ENCODE results near the gene MAMSTR.
A peak's percentile ranks its signal among the peaks of the same experiment; 100 is the strongest.

Gene MAMSTR

GRCh38 chr19:48741129-48741999, 21.8 kb upstream of the MAMSTR start:
- Histone ChIP-seq H3K4me3 (ENCODE audit: low read depth, low read length) (peak overlapping the region; percentile 48), H3K9me3 (ENCODE audit: control insufficient read depth, insufficient read depth, low read length) (no peaks in the 10 kb centered on the region), H3K36me3 (ENCODE audit: control insufficient read depth, insufficient read depth, low read length) (no peaks in the 10 kb centered on the region), H3K4me1 (ENCODE audit: control insufficient read depth, insufficient read depth, low read length) (peaks cover 11% of the 10 kb centered on the region), H3K9ac (ENCODE audit: low read depth, low read length) (no peak overlapping the region), H3K27me3 (ENCODE audit: control insufficient read depth, insufficient read depth, low read length) (peaks cover 19% of the 10 kb centered on the region)

- peak within 1 kb of the TSS; percentile 48 for H3K4me3 ChIP-seq (ENCODE audit: low read depth, low read length)
- H3K4me1 ChIP-seq (ENCODE audit: control insufficient read depth, insufficient read depth, low read length) = peaks cover 8% of the 10 kb centered on the region
- H3K9me3 ChIP-seq (ENCODE audit: control insufficient read depth, insufficient read depth, low read length) = no peaks in the 10 kb centered on the region
- H3K36me3 ChIP-seq (ENCODE audit: control insufficient read depth, insufficient read depth, low read length) = no peaks in the 10 kb centered on the region
- peaks cover 19% of the 10 kb centered on the region for H3K27me3 ChIP-seq (ENCODE audit: control insufficient read depth, insufficient read depth, low read length)
- H3K9ac ChIP-seq (ENCODE audit: low read depth, low read length) = no peak within 1 kb of the TSS
Observed at GRCh38 chr19:48740164-48740972, 20.8 kb upstream of the MAMSTR start, which contains the start of gene RASIP1. Gene RASIP1, minus strand, starts transcription at chr19:48740610. Its CDS starts 328 bp downstream, at chr19:48740282.

GRCh38 chr19:48739404-48740163, 20.1 kb upstream of the MAMSTR start:
- Histone ChIP-seq H3K27me3 (ENCODE audit: control insufficient read depth, insufficient read depth, low read length) (peaks cover 19% of the 10 kb centered on the region), H3K36me3 (ENCODE audit: control insufficient read depth, insufficient read depth, low read length) (no peaks in the 10 kb centered on the region), H3K9ac (ENCODE audit: low read depth, low read length) (no peak overlapping the region), H3K4me3 (ENCODE audit: low read depth, low read length) (peak overlapping the region; percentile 48), H3K4me1 (ENCODE audit: control insufficient read depth, insufficient read depth, low read length) (peaks cover 7% of the 10 kb centered on the region), H3K9me3 (ENCODE audit: control insufficient read depth, insufficient read depth, low read length) (no peaks in the 10 kb centered on the region)

- H3K36me3 ChIP-seq (ENCODE audit: control insufficient read depth, insufficient read depth, low read length) = no peaks in the 10 kb centered on the region
- peak overlapping the region; percentile 45 for H3K4me3 ChIP-seq (ENCODE audit: low read depth, low read length)
- no peaks in the 10 kb centered on the region for H3K9me3 ChIP-seq (ENCODE audit: control insufficient read depth, insufficient read depth, low read length)
- peaks cover 19% of the 10 kb centered on the region for H3K27me3 ChIP-seq (ENCODE audit: control insufficient read depth, insufficient read depth, low read length)
- H3K9ac ChIP-seq (ENCODE audit: low read depth, low read length) = no peak overlapping the region
- H3K4me1 ChIP-seq (ENCODE audit: control insufficient read depth, insufficient read depth, low read length) = peaks cover 7% of the 10 kb centered on the region
Observed at GRCh38 chr19:48738557-48739403, 19.3 kb upstream of the MAMSTR start.

GRCh38 chr19:48737360-48737998, 18.0 kb upstream of the MAMSTR start:
- no peak overlapping the region for H3K9ac ChIP-seq (ENCODE audit: low read depth, low read length)
- no peaks in the 10 kb centered on the region for H3K9me3 ChIP-seq (ENCODE audit: control insufficient read depth, insufficient read depth, low read length)
- peaks cover 3% of the 10 kb centered on the region for H3K36me3 ChIP-seq (ENCODE audit: control insufficient read depth, insufficient read depth, low read length)
- H3K4me1 ChIP-seq (ENCODE audit: control insufficient read depth, insufficient read depth, low read length) = peaks cover 7% of the 10 kb centered on the region
- peak overlapping the region; percentile 12 for H3K4me3 ChIP-seq (ENCODE audit: low read depth, low read length)
- H3K27me3 ChIP-seq (ENCODE audit: control insufficient read depth, insufficient read depth, low read length) = peaks cover 19% of the 10 kb centered on the region

- Histone ChIP-seq H3K36me3 (ENCODE audit: control insufficient read depth, insufficient read depth, low read length) (peaks cover 3% of the 10 kb centered on the region), H3K4me1 (ENCODE audit: control insufficient read depth, insufficient read depth, low read length) (peaks cover 3% of the 10 kb centered on the region), H3K9ac (ENCODE audit: low read depth, low read length) (no peak overlapping the region), H3K27me3 (ENCODE audit: control insufficient read depth, insufficient read depth, low read length) (peaks cover 11% of the 10 kb centered on the region), H3K9me3 (ENCODE audit: control insufficient read depth, insufficient read depth, low read length) (no peaks in the 10 kb centered on the region), H3K4me3 (ENCODE audit: low read depth, low read length) (peak overlapping the region; percentile 45)
Observed at GRCh38 chr19:48735031-48735615, 15.6 kb upstream of the MAMSTR start.

- peaks cover 3% of the 10 kb centered on the region for H3K36me3 ChIP-seq (ENCODE audit: control insufficient read depth, insufficient read depth, low read length)
- no peak overlapping the region for H3K9ac ChIP-seq (ENCODE audit: low read depth, low read length)
- peaks cover 6% of the 10 kb centered on the region for H3K27me3 ChIP-seq (ENCODE audit: control insufficient read depth, insufficient read depth, low read length)
- no peak overlapping the region for H3K4me3 ChIP-seq (ENCODE audit: low read depth, low read length)
- H3K9me3 ChIP-seq (ENCODE audit: control insufficient read depth, insufficient read depth, low read length) = no peaks in the 10 kb centered on the region
- H3K4me1 ChIP-seq (ENCODE audit: control insufficient read depth, insufficient read depth, low read length) = peaks cover 3% of the 10 kb centered on the region
Observed at GRCh38 chr19:48734625-48735024, 15.1 kb upstream of the MAMSTR start.

GRCh38 chr19:48731452-48731851, 11.9 kb upstream of the MAMSTR start:
- no peaks in the 10 kb centered on the region for H3K27me3 ChIP-seq (ENCODE audit: control insufficient read depth, insufficient read depth, low read length)
- H3K36me3 ChIP-seq (ENCODE audit: control insufficient read depth, insufficient read depth, low read length) = peaks cover 3% of the 10 kb centered on the region
- H3K4me1 ChIP-seq (ENCODE audit: control insufficient read depth, insufficient read depth, low read length) = no peaks in the 10 kb centered on the region
- H3K9me3 ChIP-seq (ENCODE audit: control insufficient read depth, insufficient read depth, low read length) = no peaks in the 10 kb centered on the region
- H3K9ac ChIP-seq (ENCODE audit: low read depth, low read length) = no peak overlapping the region
- no peak overlapping the region for H3K4me3 ChIP-seq (ENCODE audit: low read depth, low read length)

- no peaks in the 10 kb centered on the region for H3K4me1 ChIP-seq (ENCODE audit: control insufficient read depth, insufficient read depth, low read length)
- H3K4me3 ChIP-seq (ENCODE audit: low read depth, low read length) = peak overlapping the region; percentile 52
- H3K9ac ChIP-seq (ENCODE audit: low read depth, low read length) = no peak overlapping the region
- peaks cover 3% of the 10 kb centered on the region for H3K36me3 ChIP-seq (ENCODE audit: control insufficient read depth, insufficient read depth, low read length)
- no peaks in the 10 kb centered on the region for H3K9me3 ChIP-seq (ENCODE audit: control insufficient read depth, insufficient read depth, low read length)
- H3K27me3 ChIP-seq (ENCODE audit: control insufficient read depth, insufficient read depth, low read length) = no peaks in the 10 kb centered on the region
Observed at GRCh38 chr19:48728911-48729664, 9.6 kb upstream of the MAMSTR start.

GRCh38 chr19:48726556-48726955, 7.0 kb upstream of the MAMSTR start:
- H3K27me3 ChIP-seq (ENCODE audit: control insufficient read depth, insufficient read depth, low read length) = no peaks in the 10 kb centered on the region
- H3K4me1 ChIP-seq (ENCODE audit: control insufficient read depth, insufficient read depth, low read length) = no peaks in the 10 kb centered on the region
- no peaks in the 10 kb centered on the region for H3K36me3 ChIP-seq (ENCODE audit: control insufficient read depth, insufficient read depth, low read length)
- H3K9me3 ChIP-seq (ENCODE audit: control insufficient read depth, insufficient read depth, low read length) = no peaks in the 10 kb centered on the region
- H3K9ac ChIP-seq (ENCODE audit: low read depth, low read length) = no peak overlapping the region
- H3K4me3 ChIP-seq (ENCODE audit: low read depth, low read length) = no peak overlapping the region

All from iPS-15b (cell line).